GM21723 (cell line): ENCODE data around the gene ATG16L2.

Source experiments
- ATAC-seq: cut with Tn5 transposase; IDR thresholded peaks from one replicate; pipeline ENCODE4 v1.9.1; 2021; ENCODE audit warnings: mild to moderate bottlenecking, moderate library complexity; ENCODE audit not compliant: unreplicated experiment

The ATG16L2 gene, protein sequence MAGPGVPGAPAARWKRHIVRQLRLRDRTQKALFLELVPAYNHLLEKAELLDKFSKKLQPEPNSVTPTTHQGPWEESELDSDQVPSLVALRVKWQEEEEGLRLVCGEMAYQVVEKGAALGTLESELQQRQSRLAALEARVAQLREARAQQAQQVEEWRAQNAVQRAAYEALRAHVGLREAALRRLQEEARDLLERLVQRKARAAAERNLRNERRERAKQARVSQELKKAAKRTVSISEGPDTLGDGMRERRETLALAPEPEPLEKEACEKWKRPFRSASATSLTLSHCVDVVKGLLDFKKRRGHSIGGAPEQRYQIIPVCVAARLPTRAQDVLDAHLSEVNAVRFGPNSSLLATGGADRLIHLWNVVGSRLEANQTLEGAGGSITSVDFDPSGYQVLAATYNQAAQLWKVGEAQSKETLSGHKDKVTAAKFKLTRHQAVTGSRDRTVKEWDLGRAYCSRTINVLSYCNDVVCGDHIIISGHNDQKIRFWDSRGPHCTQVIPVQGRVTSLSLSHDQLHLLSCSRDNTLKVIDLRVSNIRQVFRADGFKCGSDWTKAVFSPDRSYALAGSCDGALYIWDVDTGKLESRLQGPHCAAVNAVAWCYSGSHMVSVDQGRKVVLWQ

DNA sequence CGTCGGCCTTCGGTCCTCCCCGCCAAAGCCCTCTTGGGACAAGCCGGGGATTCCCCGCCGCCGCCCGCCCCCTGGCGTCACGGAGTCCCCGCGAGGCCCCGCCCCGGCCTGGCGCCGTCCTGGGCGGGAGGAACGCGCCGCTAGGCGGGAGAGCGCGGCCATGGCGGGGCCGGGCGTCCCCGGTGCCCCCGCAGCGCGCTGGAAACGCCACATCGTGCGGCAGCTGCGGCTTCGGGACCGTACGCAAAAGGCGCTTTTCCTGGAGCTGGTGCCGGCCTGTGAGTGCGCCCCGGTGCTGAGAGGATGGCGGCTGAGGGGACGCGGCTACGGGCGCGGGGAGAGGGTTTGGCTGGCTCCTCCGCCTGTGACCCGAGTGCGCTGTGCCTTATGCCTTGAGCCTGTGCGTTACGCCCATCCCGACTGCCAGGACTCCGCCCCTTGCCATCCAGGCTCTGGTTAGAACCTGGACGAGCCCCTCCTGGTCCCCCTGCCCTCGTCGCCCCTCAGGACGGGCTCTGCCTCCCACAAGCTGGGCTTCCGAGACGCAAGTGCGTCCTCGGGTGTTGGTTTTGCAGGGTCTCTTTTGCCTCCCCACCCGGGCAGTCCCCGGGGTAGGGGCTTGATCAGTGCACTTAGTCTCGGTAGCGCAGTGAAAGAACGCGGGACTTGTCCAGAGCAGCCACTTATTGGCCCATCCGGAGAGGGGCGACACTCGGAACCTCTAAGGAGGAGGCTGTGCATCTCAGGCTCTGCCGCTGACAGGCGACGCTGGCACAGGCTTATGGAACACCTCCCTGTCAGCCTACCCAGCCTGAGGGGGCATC, at the start of gene ATG16L2:
ATG16L2 (plus strand) TSS at position 126 of the 824 bp plus-strand sequence; CDS start at position 161, 35 bp downstream.
- peak; percentile 55 for ATAC-seq

DNA sequence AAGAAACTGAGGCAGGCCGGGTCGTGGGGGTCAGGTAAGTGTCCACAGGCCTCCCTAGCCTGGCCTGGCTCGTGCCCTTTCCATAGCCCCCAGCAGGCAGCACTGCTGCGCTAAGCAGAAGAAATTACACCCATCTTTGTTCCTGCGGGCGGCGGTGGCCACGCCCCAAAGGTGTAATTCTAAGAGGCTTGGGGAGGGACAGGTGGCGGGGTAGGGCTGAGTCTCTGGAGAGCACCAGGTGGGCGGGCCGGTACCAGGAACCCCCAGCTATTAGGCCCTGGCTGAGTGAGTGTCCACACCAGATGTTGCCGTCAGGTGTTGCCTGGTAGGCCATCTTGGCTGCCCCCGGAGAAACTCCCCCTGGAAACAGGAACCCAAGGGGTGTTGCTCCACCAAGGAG, 49.7 kb upstream of the ATG16L2 start:
- ATAC-seq = no peak

DNA sequence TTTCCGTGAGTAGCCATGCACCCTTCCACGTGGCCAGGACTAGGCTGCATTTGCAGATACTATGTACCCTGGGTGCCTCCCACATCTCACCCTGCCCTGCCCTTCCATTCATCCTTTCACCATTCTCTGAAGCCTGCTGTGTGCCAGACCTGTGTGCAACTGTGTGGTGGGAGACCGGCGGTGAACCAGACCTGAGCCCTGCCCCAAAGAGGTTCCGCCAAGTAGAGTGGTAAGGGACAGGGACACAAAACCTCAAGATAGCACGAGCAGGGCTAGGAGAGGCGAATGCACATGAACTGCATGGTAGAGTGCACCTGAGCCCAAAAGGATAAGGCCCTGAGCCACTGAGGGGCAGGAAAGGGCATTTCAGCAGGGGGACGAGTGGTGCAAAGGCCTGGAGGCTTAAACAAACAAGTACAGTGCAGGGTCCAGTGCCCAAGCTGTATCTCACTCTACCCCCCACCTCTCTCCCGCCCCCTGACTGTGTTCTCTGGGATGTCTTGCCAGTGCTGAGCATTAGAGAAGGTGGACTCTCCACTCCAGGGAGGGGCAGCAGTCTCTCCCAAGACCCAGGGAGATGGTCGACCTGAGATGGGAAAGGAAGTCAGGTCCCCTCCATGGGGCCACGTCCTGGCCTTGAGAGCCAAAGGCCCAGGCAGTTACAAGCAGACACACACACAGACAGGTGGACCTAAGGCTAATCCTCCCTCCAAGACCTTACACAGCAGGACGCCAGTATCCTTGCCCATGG, 47.9 kb upstream of the ATG16L2 start:
- ATAC-seq = no peak

DNA sequence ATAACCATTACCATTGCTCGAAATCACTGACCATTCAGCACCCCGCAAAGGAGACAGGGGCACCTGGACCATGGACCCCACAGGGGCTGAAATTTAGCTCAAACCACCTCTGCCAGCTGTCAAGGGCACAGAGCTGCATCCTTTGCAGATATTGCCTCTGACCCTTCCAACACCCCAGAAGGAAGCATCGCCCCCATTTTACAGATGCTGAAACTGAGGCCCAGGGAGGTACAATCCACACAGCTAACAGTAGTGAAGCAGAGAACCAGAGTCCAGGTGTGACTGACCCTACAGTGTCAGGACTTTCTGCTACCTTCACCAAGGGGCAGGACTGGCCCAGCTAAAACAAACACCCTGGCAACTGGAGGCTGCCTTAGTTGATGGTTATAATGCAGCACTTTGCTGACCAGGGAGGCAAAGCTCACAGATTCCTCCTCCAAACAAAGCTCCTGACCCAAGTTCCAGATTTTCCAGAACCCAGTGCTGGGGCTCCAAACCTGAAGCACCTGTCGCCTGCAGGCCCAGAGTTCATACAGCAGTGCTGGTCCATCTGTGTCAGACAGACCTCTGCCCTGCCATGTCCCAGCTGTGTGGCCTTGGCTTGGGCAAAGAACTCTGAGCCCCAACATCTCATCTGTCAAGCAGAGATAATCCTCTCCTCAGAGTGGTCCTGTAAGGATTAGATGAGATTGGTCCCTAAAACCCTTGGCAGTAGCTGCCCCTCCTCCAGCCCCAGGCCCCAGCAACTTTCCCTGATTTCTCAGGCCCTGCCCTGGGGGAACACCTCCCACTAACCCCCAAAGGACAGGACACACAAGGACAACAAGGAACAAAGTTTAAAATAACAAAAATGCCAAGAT, 46.8 kb upstream of the ATG16L2 start:
- no peak for ATAC-seq

DNA sequence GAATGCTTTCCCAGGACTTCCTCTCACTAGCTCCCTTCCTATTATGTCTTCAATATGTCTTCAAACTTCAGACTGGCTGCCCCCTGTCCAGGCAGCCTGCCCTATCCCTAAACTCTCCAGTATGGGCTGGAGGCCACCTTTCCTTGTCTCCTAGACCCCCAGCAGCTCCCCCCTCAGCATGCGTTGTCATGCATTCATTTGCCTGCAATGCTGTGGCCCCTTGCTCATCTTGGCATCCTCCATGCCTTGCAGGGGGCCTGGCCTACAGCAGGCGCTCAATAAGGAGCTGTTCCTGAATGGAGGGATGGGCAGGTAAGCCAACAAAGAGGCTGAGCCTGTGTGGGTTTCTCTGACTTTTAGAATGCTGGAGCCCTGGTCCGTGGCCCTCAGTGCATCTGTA, 45.6 kb upstream of the ATG16L2 start:
- no peak for ATAC-seq

DNA sequence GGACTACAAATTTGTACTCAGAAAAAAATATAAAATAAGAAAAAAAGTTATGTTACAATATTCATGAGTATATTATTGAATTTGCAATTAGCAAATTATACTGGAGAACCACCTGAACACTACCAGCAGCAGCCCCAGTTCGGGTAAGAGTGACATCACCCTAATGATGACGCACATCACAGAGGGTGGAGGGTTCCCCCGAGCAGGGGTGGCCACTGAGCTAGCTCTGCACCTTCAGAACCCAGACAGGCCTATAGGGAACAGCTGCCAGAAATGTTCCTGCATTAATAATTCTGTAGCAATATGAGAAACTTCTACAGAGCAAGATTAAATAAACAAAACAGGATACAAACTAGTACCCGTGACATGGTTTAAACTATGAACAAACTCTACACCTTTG, 44.5 kb upstream of the ATG16L2 start:
- no peak for ATAC-seq

DNA sequence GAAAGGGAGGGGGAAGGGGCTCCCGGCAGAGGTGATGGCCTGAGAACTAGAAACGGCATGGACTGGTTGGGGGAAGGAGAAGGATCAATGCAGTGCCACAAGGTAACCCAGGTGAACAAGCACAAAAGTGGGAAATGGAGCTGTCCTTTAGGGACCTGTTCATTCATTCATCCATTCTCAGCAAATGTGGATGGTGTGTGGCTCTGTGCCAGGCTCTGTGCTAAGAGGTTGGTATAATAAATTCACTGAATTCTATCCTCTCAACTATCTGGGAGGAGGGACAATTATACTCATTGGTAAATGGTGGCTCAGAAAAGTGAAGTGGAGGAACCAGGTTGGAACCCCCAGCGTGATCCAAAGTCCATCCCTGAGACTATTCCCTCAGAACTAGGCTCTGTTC, 43.4 kb upstream of the ATG16L2 start:
- ATAC-seq = no peak

DNA sequence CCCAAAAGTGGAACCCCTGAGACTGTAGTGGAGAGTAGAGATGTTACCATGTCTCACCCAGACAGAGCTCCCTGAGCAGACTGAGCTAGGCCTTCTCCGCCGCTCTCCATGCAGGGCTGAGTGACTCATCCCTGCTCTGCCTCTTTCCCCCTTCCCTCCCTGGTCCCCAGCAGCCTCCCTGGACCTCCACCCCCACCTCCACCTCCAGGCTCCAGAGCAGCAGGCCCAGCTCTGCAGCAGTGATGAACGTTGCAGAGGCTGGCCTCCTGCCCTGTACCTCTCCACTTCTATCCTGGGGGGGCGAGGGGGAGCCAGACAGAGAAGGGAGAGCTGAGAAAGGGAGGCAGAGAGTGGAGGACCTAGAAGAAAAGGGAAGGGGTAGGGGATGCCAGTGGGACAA, 42.7 kb upstream of the ATG16L2 start:
- ATAC-seq = no peak

DNA sequence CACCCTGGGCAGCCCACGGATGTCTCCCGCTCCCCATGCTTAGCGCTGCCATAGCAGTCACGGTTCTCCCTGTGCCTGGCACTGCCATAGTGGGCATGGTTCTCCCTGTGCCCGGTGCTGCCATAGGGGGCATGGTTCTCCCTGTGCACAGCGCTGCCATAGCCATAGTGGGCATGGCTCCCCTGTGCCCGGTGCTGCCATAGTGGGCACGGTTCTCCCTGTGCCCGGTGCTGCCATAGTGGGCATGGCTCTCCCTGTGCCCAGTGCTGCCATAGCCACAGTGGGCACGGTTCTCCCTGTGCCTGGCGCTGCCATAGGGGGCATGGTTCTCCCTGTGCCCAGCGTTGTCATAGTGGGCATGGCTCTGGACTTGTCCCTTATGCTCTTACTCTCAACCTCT, 42.2 kb upstream of the ATG16L2 start:
- ATAC-seq = no peak

DNA sequence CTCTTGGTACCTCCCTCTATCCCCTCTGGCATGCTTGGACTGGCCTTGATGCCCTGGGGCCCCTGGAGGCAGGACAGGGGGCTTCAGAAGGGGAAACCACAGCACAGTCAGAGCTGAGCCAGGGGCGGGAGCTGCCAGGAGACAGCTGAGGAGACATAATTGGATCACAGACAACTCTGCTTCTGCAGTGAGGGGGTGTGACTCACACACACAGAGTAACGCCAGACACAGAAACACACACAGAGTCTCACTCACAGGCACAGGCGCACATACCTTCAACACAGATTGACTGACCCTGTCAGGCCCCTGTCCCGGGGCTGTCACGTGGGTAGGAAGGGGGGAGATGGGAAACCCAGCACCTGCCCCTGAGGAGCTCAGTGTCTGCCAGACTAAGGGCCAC, 40.9 kb upstream of the ATG16L2 start:
- no peak for ATAC-seq

DNA sequence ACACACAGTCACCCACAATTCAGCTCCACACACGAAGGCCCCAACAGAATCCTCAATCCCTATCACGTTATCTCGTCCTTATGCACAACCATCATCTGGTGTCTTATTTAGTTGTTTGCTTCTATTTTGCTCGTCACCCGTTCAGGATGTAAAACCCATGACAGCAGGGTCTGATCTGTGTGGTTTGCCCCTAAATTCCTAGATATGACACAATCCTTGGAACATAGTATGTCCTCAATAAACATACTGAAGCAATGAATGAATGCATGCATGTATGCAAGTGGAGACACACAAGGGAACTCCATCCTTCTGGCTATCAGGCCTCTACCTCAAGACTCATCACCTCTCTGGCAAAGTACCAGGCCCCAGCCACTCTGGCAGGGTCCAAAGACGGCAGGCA, 40.5 kb upstream of the ATG16L2 start:
- no peak for ATAC-seq

DNA sequence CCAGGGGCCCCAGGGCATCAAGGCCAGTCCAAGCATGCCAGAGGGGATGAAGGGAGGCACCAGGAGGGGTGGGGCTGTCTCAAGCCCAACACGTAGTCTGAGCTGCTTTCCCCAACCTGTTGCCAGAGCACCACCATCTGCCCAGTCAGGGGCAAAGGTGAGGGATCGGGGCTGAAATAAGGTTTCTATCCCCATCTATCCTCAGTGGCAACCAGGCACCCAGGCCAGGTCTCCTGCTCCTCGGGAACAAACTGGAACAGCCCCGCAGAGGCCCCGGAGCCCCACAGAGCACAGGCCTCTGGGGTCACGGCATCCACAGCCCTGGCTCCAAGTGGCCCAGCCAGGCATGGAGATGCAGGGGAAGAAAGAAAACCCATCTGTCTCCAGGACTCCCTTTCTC, 39.7 kb upstream of the ATG16L2 start:
- no peak for ATAC-seq

DNA sequence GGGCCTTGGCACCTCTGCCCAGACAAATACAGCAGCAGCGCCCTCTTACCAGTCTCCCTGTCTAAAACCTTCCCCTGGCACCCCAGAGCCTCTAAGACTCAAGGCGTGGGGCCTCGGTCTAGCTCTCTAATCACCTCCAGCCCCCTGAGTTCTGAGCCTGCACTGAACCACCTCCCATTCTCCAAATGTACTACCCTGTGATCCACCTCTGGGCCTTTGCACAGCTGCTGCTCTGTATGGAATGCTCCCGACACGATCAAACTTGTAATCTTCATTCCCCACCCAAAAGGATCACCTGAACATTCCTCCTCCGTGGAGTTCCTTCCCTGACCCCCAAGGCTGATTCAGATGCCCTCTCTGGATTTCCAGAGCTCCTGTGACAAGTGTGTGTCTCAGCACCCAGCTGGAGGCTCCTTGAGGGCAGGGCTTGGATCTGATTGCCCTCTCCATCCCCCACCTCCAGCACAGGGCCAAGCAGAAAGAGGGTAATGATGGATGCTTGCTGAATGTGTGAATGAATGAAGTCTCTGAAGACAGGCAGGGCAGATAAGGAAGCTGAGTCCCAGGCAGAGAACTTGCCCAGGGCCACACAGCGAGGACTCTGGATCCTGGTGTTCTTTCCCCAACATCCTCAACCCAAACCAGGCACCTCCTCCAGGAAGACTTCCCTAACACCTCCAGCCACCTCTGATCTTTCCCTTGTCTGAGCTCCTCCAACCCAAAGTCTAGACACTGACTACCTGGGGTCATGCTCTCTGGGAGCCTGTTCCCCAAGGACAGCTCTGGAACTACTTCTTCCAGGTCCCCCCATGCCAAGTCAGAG, 38.7 kb upstream of the ATG16L2 start:
- no peak for ATAC-seq

DNA sequence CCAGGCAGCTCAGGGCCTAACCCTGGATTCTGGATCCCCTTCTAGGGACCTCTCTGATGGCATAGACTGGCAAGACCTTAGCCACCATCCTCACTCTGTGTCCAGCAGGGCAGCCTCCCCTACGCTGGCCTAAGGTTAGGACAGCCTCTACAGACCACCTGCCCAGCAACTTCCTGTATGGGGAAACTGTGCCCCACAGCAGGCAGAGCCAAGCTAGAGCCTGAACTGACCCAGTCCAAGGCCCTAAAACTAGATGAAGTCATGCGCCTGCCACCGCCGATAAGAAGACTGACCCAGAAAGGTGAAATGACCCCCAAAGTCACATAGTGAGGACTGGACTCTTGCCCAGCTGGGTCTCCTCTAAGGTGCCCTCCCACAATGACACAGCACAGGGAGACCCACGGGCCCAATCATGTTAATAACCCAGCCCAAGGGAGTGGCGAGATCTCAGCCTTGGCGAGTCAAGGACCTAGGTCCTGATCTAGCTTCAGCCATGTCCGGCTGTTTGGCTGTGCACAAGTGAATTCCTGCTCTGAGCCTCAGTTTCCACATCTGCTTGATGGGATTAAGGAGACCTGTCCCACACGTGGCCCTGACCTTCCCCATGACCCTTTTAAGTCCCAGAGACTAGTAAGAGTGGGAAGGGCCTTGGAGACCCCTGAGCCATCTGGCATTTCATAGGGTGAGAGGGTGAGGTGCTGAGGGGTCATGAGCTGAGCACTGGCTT, 37.9 kb upstream of the ATG16L2 start:
- ATAC-seq = no peak

DNA sequence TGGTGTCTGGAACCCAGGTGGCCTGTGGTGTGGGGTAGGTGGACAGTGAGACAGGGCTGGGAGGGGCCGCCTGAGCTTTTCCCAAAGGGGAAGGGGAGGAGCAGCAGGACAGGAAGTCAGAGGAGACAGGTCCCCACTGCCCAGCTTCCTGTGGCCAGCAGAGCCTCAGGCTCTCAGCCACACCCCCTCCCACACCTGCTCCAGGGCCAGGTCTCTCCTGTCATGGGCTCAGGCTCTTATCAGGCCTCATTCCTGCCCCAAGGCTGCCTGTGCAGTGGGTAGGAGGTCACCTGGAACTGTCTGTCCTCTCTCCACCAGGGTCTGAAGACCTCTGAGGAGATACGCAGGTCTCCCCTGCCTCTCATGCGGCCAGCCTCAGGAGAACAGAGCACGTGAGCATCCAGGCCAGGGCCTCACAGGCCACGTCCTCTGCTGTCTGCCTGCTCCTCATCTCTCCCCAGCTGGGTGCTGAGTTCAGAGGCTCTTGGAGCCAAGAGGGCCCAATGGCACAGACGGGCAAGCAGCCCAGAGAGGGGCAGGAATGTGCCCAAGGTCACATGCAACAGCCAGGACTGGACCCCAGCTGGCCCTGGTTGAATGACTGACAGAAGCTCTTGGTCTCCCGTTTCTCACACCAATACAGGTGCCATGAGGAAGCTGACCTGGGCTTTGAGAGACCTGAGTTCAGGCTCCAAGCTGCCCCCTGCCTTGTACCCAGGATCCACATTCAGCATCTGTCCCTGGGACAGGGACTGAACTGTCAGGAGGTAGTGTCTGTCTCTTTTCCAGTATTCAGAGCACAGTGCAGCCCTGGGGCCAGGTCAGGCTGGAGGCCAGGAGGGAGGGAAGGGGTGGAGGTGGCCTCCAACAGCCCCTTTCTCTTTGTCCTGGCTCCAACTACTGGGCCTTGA, 37.1 kb upstream of the ATG16L2 start:
- ATAC-seq = no peak

DNA sequence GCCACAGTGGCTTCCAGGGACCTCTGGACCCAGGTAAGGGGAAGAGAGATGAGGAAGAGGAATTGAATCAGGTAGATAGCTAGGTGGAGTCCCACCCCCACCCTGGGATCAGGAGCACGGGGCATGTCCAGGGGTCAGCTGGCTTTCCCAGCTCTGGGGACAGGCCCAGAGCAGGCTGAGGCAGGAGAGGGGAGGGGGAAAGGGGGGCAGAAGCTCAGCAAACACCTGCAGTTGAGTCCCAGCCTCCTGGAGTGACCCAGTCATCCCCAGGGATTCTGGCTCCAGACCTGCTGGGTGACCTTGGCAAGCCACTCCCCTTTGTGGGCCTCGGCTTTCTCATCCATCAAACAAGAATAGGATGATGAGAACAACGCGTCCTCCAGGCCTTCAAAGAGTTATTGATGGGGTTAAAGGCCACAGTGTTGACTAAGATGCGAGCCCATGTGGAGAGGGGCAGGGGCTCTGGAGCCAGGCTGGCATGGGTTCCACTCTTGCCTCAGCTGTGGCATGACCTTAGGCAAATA, 36.4 kb upstream of the ATG16L2 start:
- no peak for ATAC-seq
